Measurements from ENCODE around the gene FAM177B.

FAM177B gene

GRCh38 chr1:222788402-222789156 lies 51.6 kb downstream of the FAM177B start:
- no peak for DNase-seq

DNA sequence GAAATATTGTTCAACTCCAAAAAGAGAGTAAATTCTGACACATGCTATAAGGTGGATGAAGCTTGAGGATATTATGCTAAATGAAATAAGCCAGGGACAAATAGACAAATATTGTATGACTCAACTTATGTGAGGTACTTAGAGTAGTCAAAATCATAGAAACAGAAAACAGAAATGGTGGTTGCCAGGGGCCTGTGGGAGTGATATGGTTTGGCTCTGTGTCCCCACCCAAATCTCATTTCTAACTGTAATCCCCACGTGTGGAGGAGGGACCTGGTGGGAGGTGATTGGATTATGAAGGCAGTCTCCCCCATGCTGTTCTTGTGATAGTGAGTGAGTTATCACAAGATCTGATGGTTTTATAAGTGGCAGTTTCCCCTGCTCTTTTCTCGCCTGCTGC lies 53.1 kb downstream of the FAM177B start:
- no peak for DNase-seq

GRCh38 chr1:222790520-222790919 lies 53.5 kb downstream of the FAM177B start:
- no peak for DNase-seq

- DNase-seq, result no peak
Measured at GRCh38 chr1:222791006-222791710, 54.2 kb downstream of the FAM177B start.

DNA sequence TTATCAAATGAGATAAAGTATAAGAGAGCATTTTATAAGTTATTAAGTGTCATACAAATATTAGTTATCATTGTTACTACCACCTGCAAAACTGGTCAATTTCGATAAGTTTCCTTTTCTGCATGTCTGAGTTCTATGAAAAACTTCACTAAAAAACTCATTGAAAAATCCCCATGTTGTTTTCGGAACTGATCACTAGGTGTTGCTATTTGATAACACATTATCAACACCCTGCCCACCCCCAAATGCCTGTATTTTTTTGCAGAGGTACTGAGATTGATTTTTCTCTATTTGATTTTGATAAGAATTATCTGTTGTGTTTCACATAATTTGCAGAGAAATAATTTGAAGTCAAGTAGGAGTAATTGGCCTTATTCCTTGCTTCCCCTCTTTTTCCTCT lies 55.7 kb downstream of the FAM177B start:
- DNase-seq, result peak in 1 of 2 experiments; percentile 3

GRCh38 chr1:222794656-222795474 lies 57.9 kb downstream of the FAM177B start:
- DNase-seq, result no peak

GRCh38 chr1:222798116-222798515 lies 61.1 kb downstream of the FAM177B start:
- DNase-seq, result no peak

GRCh38 chr1:222798975-222799374 lies 62.0 kb downstream of the FAM177B start:
- DNase-seq, result no peak

Data from SW 1271 (cell line).